Right lobe of liver (tissue), 6 donors: ENCODE results near the gene CYB5RL. TPM values are rescaled to one million over a fixed set of nuclear protein-coding genes. Genes with fewer than 3 reads are reported as not detected.

Experiments used
- ATAC-seq, 4 donors: fragments of 200-7000 bp; cut with Tn5 transposase; one replicate each; pipeline ENCODE4 v1.9.1; 2020; ENCODE audit warnings: mild to moderate bottlenecking in 4 of 4, moderate library complexity in 4 of 4
- DNase-seq, 3 donors: peaks; one replicate each; pipeline ENCODE4 v3.0.0-alpha.2; 2020
- H3K27ac ChIP-seq, 3 donors: fragments of 200-600 bp; one replicate each; pipeline ENCODE4 v1.8.0; 2022
- H3K27me3 ChIP-seq, 2 donors: fragments of 200-600 bp; one replicate each; pipeline ENCODE4 v1.8.0; 2022
- H3K36me3 ChIP-seq, 4 donors: fragments of 200-600 bp; sonication (generic) in 1 of 4; one replicate each; pipeline versions ENCODE4 v1.5.1 to v1.8.0; 2017 to 2022; ENCODE audit warnings: control low read depth in 1 of 4
- H3K4me1 ChIP-seq, 4 donors: fragments of 200-600 bp; sonication (generic) in 1 of 4; one replicate each; pipeline versions ENCODE4 v1.5.1 to v1.8.0; 2017 to 2022; ENCODE audit warnings: control low read depth in 1 of 4
- H3K4me3 ChIP-seq, 3 donors: fragments of 200-600 bp; one replicate each; pipeline ENCODE4 v1.8.0; 2022
- H3K9me3 ChIP-seq, 4 donors: fragments of 200-600 bp; sonication (generic) in 1 of 4; one replicate each; pipeline versions ENCODE4 v1.5.1 to v1.8.0; 2017 to 2022; ENCODE audit warnings: control low read depth in 1 of 4
- CTCF ChIP-seq, 4 donors: fragments of 200-600 bp in 3 of 4; fragments of 450-650 bp in 1 of 4; IDR thresholded peaks; one replicate each; pipeline versions ENCODE4 v1.5.1 to v1.8.0; 2016 to 2022; ENCODE audit warnings: antibody characterized with exemption in 4 of 4, mild to moderate bottlenecking in 2 of 4
- POLR2A ChIP-seq: fragments of 450-650 bp; IDR thresholded peaks from one replicate; pipeline ENCODE4 v1.6.1; 2017; ENCODE audit warnings: antibody characterized with exemption, mild to moderate bottlenecking
- WGBS: methylation state at CpG from one replicate; pipeline ENCODE4 v1.1.6; 2018; ENCODE audit warnings: low coverage, low lambda C conversion rate; ENCODE audit not compliant: insufficient coverage; ENCODE audit errors: missing lambda C conversion rate; 5-methylcytosine and 5-hydroxymethylcytosine counted together
- intact Hi-C, 2 donors: fragments of 100-400 bp; cut with DNase I; formaldehyde crosslinking; loops; one replicate each; pipeline versions ENCODE4 v1.11.2 to v1.14.1; 2022
- total RNA-seq, 6 experiments: library from RNA; depleted of rRNA in 2 of 6; stranded (reverse); fragments of >200 nt in 2 of 6; fragmentation: NEBNext Ultra II Directional in 3 of 6; extraction: Animal tissue kit (Norgen Biotek cat#: 25700) in 3 of 6; gene quantifications; one replicate each; pipeline versions ENCODE4 v1.1.0 to v1.2.4, GENCODE V29; 2016 to 2023
- donor health status: DM: no; HTN: yes; CAD: no.
- donor health status: DM: no; HTN: no; CAD: no.
- donor health status: DM: no; HTN: no; CAD: no.
- donor health status: DM: no; HTN: yes; CAD: no.
- donor health status: DM: no; HTN: yes; CAD: no.

Gene CYB5RL
- total RNA-seq, 6 experiments from 2014 or later: 2.5 to 4.6 (median 3.0) TPM

GRCh38 chr1:54239631-54240031 is 39.8 kb upstream of the CYB5RL start:
- 68% methylated on average over 4 of the region's 10 CpGs for WGBS
- Histone ChIP-seq H3K27ac (no peak overlapping the region), H3K4me1 (no peaks in the 10 kb centered on the region), H3K27me3 (no peaks in the 10 kb centered on the region), H3K9me3 (no peaks in the 10 kb centered on the region), H3K4me3 (no peak overlapping the region), H3K36me3 (peaks cover 0 to 33% (median 10%) of the 10 kb centered on the region in 4 donors)
- intact Hi-C loops: no loop called here
- DNase-seq (no peak), ATAC-seq (no peak)
- no peak for TF ChIP-seq CTCF (IDR thresholded peaks at IDR 0.05)
- TF ChIP-seq POLR2A: no peak

- intact Hi-C loops: no loop called here
- no peaks in the 10 kb centered on the region for H3K9me3 ChIP-seq
- H3K4me3 ChIP-seq: no peak overlapping the region
- TF ChIP-seq CTCF (IDR thresholded peaks at IDR 0.05): no peak
- ATAC-seq (no peak), DNase-seq (no peak)
- H3K4me1 ChIP-seq: no peaks in the 10 kb centered on the region
- no peaks in the 10 kb centered on the region for H3K27me3 ChIP-seq
- no peak overlapping the region for H3K27ac ChIP-seq
- peaks cover 0 to 33% (median 10%) of the 10 kb centered on the region in 4 donors for H3K36me3 ChIP-seq
- 78% methylated on average over 5 of the region's 5 CpGs for WGBS
These were observed 39.2 kb upstream of the CYB5RL start for GRCh38 chr1:54239035-54239383.

GRCh38 chr1:54238353-54239034 is 38.7 kb upstream of the CYB5RL start:
- Histone ChIP-seq H3K9me3 (no peaks in the 10 kb centered on the region), H3K27ac (no peak overlapping the region), H3K4me3 (no peak overlapping the region), H3K4me1 (no peaks in the 10 kb centered on the region), H3K36me3 (peaks cover 0 to 33% (median 10%) of the 10 kb centered on the region in 4 donors), H3K27me3 (no peaks in the 10 kb centered on the region)
- intact Hi-C loops: no loop called here
- ATAC-seq (peak; percentile 33 to 46 (median 41)), DNase-seq (no peak)
- 86% methylated on average over 2 of the region's 12 CpGs for WGBS
- no peak for TF ChIP-seq CTCF (IDR thresholded peaks at IDR 0.05)
- no peak for TF ChIP-seq POLR2A

- peaks cover 0 to 33% (median 10%) of the 10 kb centered on the region in 4 donors for H3K36me3 ChIP-seq
- H3K4me3 ChIP-seq: no peak overlapping the region
- no peaks in the 10 kb centered on the region for H3K9me3 ChIP-seq
- ATAC-seq (no peak), DNase-seq (no peak)
- H3K27ac ChIP-seq: no peak overlapping the region
- intact Hi-C loops: no loop called here
- no peaks in the 10 kb centered on the region for H3K27me3 ChIP-seq
- TF ChIP-seq CTCF (IDR thresholded peaks at IDR 0.05) (no peak), POLR2A (no peak)
- over 99% methylated on average over 10 of the region's 10 CpGs for WGBS
- H3K4me1 ChIP-seq: no peaks in the 10 kb centered on the region
These were observed 37.8 kb upstream of the CYB5RL start for GRCh38 chr1:54237586-54237985.
